GM12801 (cell line): ENCODE measurements around the gene PDZD8.

Source experiments
- CTCF ChIP-seq: IDR thresholded peaks from one replicate; pipeline ENCODE4 v1.5.1; 2011; ENCODE audit warnings: control low read depth; ENCODE audit not compliant: insufficient read length; ENCODE audit errors: extremely low read depth

Gene PDZD8

DNA sequence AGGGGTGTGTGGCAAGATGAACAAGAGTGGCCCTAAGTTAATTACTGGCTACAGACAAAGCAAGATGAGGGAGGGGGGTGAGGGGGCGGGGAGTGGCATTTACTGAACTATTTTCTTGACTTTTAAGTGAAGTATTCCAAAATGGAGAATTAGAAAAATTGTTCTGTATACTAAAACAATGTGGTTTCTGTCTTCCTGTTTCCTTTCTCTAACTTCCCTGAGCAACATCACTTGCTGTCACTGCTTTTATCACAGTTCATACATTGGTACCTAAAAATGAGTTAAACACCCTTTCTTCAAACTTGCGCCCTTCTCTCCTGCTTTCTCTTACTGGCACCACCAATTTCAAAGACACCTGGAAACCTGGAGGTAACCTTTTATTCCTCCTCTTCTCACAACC is 21.6 kb downstream of the PDZD8 start:
- no peak for TF ChIP-seq CTCF

DNA sequence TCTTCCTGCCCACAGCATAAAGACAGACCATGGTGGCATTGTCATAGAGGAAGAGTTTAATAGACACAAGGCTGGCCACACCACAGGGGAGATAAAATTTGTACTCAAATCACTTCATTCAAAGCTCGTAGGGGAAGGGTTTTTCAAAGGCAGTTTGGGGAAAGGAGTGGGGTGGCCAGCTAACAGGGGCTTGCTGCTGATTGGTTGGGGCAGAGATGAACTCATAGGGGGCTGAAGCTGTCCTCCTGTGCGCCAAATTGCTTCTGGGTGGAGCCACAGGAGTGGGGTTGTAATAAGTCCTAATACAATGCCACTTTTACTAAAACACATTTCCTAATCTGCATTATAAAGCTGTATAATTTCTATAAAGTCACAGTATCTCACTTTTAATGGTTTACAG is 22.5 kb downstream of the PDZD8 start:
- TF ChIP-seq CTCF, result no peak

- TF ChIP-seq CTCF, result no peak
Measured at GRCh38 chr10:117351996-117352395, 23.2 kb downstream of the PDZD8 start.

DNA sequence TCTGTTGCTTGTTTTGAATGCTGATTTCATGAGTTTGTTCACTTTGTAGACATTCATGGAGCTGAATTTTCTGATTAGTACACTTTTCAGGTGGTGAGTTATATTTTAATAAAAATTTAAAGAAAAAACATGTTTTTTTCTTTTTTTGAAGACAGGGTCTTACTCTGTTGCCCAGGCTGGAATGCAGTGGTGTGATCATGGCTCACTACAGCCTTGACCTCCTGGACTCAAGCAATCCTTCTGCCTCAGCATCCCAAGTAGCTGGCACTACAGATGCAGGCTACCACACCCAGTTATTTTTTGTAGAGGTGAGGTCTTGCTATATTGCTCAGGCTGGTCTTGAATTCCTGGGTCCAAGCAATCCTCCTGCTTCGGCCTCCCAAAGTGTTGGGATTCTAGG is 23.7 kb downstream of the PDZD8 start:
- TF ChIP-seq CTCF, result no peak

DNA sequence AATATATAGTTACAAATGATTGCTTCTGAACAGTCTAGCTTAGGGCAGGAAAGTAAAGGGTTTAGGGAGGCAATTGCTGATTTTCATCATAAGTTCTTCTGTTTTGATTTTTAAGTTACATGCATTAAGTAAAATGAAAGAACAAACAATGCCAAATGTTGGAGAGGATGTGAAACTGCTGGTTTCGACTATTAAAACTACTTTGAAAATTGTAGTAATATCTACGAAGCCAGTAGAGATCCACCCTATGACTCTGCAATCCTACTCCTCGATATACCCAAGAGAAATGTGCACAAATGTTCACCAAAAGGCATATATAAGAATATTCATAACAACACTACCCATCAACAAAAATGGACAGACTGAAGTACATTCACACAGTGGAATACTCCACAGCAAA is 24.3 kb downstream of the PDZD8 start:
- TF ChIP-seq CTCF, result no peak

DNA sequence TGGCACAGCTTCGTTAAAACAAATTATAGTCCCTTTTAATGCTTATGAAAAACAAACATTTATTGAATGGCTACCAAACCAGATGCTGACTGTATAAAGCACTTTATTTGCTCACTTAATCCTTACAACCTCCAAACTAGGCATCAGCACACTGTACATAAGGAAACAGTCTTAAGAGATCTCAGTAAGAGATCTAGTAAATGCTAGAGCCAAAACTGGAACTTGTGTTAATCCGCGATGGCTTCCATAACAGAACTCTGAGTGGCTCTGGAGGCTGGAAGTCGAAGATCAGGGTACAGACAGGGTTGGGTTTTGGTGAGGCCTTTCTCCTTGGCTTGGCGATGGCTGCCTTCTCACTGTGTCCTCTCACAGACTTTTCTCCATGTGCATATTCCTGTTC is 27.0 kb downstream of the PDZD8 start:
- no peak for TF ChIP-seq CTCF

GRCh38 chr10:117346574-117346973 is 28.7 kb downstream of the PDZD8 start:
- no peak for TF ChIP-seq CTCF

GRCh38 chr10:117345143-117345542 is 30.1 kb downstream of the PDZD8 start:
- TF ChIP-seq CTCF, result no peak
